A549 (cell line): ENCODE data around the gene IPMK. TPM values are rescaled to one million over a fixed set of nuclear protein-coding genes. Genes with fewer than 3 reads are reported as not detected.

Experiments
- ATAC-seq, 2 experiments: fragments of 200-7000 bp in 1 of 2; fragments of >200 bp in 1 of 2; cut with Nextera tagmentation in 1 of 2; cut with Tn5 transposase in 1 of 2; 3 replicates each; pipeline versions ENCODE4 v1.8.0 to v1.9.1; 2018 to 2020; ENCODE audit warnings: mild to moderate bottlenecking in 1 of 2, moderate library complexity in 1 of 2
- CTCF ChIA-PET: fragments of 300-600 bp; sonication (Branson Sonifier 250); formaldehyde crosslinking; extraction: SDS; loops from one replicate; lab custom pipeline; 2021; ENCODE audit warnings: antibody characterized with exemption, inconsistent platforms; lab: Yijun Ruan, JAX
- POLR2A ChIA-PET: fragments of 350-600 bp; formaldehyde crosslinking; extraction: SDS; loops from one replicate; lab custom pipeline; 2021; ENCODE audit warnings: antibody characterized with exemption, inconsistent platforms; lab: Yijun Ruan, JAX
- DNase-seq, 2 experiments: peaks; one replicate each; pipeline versions ENCODE4 v3.0.0 to v3.0.0-alpha.2; 2011 to 2016; ENCODE audit warnings: low read depth in 1 of 2, low spot score in 1 of 2
- FAIRE-seq: peaks from 2 replicates; lab custom pipeline; 2011; peaks lifted over from hg19 to GRCh38; lab: Jason Lieb, UNC
- H3K27ac ChIP-seq, 2 experiments: fragments of >200 bp; sonication (Bioruptor Twin); formaldehyde crosslinking; 3 replicates each; pipeline ENCODE4 v1.5.1; 2016 to 2017
- H3K4me1 ChIP-seq: fragments of >200 bp; sonication (Bioruptor Twin); formaldehyde crosslinking; 3 replicates; pipeline ENCODE4 v1.6.1; 2016
- H3K4me2 ChIP-seq: fragments of >200 bp; sonication (Bioruptor Twin); formaldehyde crosslinking; 3 replicates; pipeline ENCODE4 v1.6.1; 2016
- H3K4me3 ChIP-seq: fragments of >200 bp; sonication (Bioruptor Twin); formaldehyde crosslinking; 3 replicates; pipeline ENCODE4 v1.5.1; 2016
- H3K9me3 ChIP-seq: fragments of >200 bp; sonication (Bioruptor Twin); formaldehyde crosslinking; 3 replicates; pipeline ENCODE4 v1.6.1; 2016
- CHD4 ChIP-seq: fragments of 200-600 bp; sonication (generic); IDR thresholded peaks from 2 replicates; pipeline ENCODE4 v1.6.1; 2016; ENCODE audit warnings: antibody characterized with exemption, mild to moderate bottlenecking, borderline replicate concordance
- EP300 ChIP-seq, 2 experiments: fragments of >200 bp; sonication (Bioruptor Twin); formaldehyde crosslinking; IDR thresholded peaks; 2 replicates in 1 of 2; 3 replicates in 1 of 2; pipeline ENCODE4 v1.6.1; 2016 to 2017
- HDAC2 ChIP-seq: fragments of 200-600 bp; sonication (generic); IDR thresholded peaks from 2 replicates; pipeline ENCODE4 v1.6.1; 2016
- HOXB13 ChIP-seq: fragments of 250-450 bp; sonication (Bioruptor Pico); IDR thresholded peaks from 2 replicates; pipeline ENCODE4 v1.5.0; 2020; ENCODE audit warnings: low read depth, mild to moderate bottlenecking, moderate library complexity
- JUNB ChIP-seq: fragments of >200 bp; sonication (Bioruptor Twin); formaldehyde crosslinking; IDR thresholded peaks from 2 replicates; pipeline ENCODE4 v1.6.1; 2016
- NFE2L2 ChIP-seq: fragments of 150-350 bp; conservative IDR thresholded peaks from 2 replicates; pipeline ENCODE4 v1.6.1; 2014; ENCODE audit warnings: low read length
- RAD21 ChIP-seq, 2 experiments: fragments of >200 bp in 1 of 2; sonication (Bioruptor Twin) in 1 of 2; formaldehyde crosslinking in 1 of 2; IDR thresholded peaks in 1 of 2; conservative IDR thresholded peaks in 1 of 2; 2 replicates in 1 of 2; 3 replicates in 1 of 2; pipeline ENCODE4 v1.6.1; 2012 to 2018; ENCODE audit warnings: inconsistent platforms in 1 of 2
- RCOR1 ChIP-seq: fragments of 150-350 bp; IDR thresholded peaks from 2 replicates; pipeline ENCODE4 v1.6.1; 2014; ENCODE audit warnings: antibody characterized with exemption, low read length, low read depth
- RNF2 ChIP-seq: fragments of 200-600 bp; sonication (generic); IDR thresholded peaks from 2 replicates; pipeline ENCODE4 v1.6.1; 2016; ENCODE audit warnings: low read depth, mild to moderate bottlenecking, antibody characterized with exemption, moderate library complexity, borderline replicate concordance
- SMC3 ChIP-seq: fragments of >200 bp; sonication (Bioruptor Twin); formaldehyde crosslinking; IDR thresholded peaks from 3 replicates; pipeline ENCODE4 v1.6.1; 2018; ENCODE audit warnings: inconsistent platforms
- SREBF2 ChIP-seq: fragments of 450-650 bp; IDR thresholded peaks from 2 replicates; pipeline ENCODE4 v1.6.1; 2014; ENCODE audit warnings: mild to moderate bottlenecking, moderate library complexity
- WGBS: methylation state at CpG from one replicate; pipeline ENCODE4 v1.1.6; 2017; ENCODE audit errors: missing lambda C conversion rate; 5-methylcytosine and 5-hydroxymethylcytosine counted together
- polyA plus RNA-seq, 4 experiments: library from polyadenylated mRNA; depleted of rRNA in 3 of 4; stranded (reverse); fragments of >200 nt; fragmentation: RNase III in 1 of 4; extraction: RNeasy Plus Mini Kit Qiagen cat#74134 plus additional on column Dnase treatment in 1 of 4; gene quantifications; 2 replicates in 3 of 4; 3 replicates in 1 of 4; pipeline ENCODE4 v1.2.3, GENCODE V29; 2011 to 2017
- TF ChIP-seq, protein P1 (sequence below): fragments of >200 bp; sonication (Bioruptor Twin); formaldehyde crosslinking; IDR thresholded peaks from 3 replicates; pipeline ENCODE4 v1.5.1; 2016
- TF ChIP-seq, protein P2 (sequence below): fragments of 250-450 bp; sonication (Bioruptor Pico); IDR thresholded peaks from 2 replicates; pipeline ENCODE4 v1.5.0; 2020; ENCODE audit warnings: low read depth, mild to moderate bottlenecking, moderate library complexity
- TF ChIP-seq, protein P3 (sequence below): fragments of 150-350 bp; IDR thresholded peaks from 2 replicates; pipeline ENCODE4 v1.6.1; 2014; ENCODE audit warnings: low read depth, mild to moderate bottlenecking, low read length
- TF ChIP-seq, protein P4 (sequence below): IDR thresholded peaks from 2 replicates; pipeline ENCODE4 v1.6.1; 2012
- TF ChIP-seq, protein P5 (sequence below): fragments of >200 bp; sonication (Bioruptor Twin); formaldehyde crosslinking; IDR thresholded peaks from 3 replicates; pipeline ENCODE4 v1.6.1; 2016
- TF ChIP-seq, protein P6 (sequence below): fragments of 450-650 bp; IDR thresholded peaks from 2 replicates; pipeline ENCODE4 v1.6.1; 2014; ENCODE audit warnings: antibody characterized with exemption
- TF ChIP-seq, protein P7 (sequence below): fragments of 250-450 bp; sonication (Bioruptor Pico); IDR thresholded peaks from 2 replicates; pipeline ENCODE4 v1.5.0; 2021; ENCODE audit warnings: mild to moderate bottlenecking, moderate library complexity, borderline replicate concordance

Gene IPMK
- polyA plus RNA-seq, 2 of the 4 experiments (the other 2 are of a cell fraction), result 2.9 to 5.6 TPM

DNA sequence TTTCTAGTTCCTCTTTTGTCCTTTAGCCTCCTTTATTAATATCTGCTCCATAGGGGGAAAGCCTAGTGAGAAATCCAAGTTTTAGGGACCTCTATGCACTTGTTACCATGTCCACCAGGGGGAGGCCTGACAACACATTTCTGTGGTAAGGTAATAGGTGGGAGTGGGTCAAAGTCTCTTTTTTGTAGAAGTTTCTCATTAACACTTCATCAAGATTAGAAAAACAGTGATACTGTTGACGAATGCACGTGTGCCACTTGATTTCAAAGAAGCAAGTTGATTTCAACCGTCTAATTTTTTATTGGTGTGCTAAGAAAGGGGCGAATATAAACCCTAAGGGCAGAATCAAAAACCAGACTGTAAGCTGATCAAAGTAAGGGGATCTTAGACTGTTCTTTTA lies 31.9 kb upstream of the IPMK start:
- ATAC-seq, result peak; percentile 94 to 97
- peak; percentile 62 to 68 for DNase-seq
- H3K9me3 ChIP-seq, result no peaks in the 10 kb centered on the region
- peak; percentile 18 for FAIRE-seq
- H3K27ac ChIP-seq, result no peak overlapping the region
- H3K4me2 ChIP-seq, result no peak overlapping the region
- H3K4me3 ChIP-seq, result no peak overlapping the region
- ChIA-PET CTCF (interaction anchor here (0.6 to 6.2 kb wide), 45 partner anchors 8 to 1750 kb away, joined by 3 to 71 read pairs (median 4); partner anchors contain the start of genes CISD1 and TFAM), POLR2A (interaction anchor here (1.0 kb wide), 1 partner anchor 87 kb away, joined by 3 read pairs; no protein-coding TSS in a partner anchor)
- TF ChIP-seq RAD21 (conservative IDR thresholded peaks at IDR 0.05 in 1 of 2, IDR thresholded peaks at IDR 0.05 in 1 of 2) (peak; percentile 89 to 90), SMC3 (peak; percentile 90), JUNB (no peak)
- TF ChIP-seq, protein P1, sequence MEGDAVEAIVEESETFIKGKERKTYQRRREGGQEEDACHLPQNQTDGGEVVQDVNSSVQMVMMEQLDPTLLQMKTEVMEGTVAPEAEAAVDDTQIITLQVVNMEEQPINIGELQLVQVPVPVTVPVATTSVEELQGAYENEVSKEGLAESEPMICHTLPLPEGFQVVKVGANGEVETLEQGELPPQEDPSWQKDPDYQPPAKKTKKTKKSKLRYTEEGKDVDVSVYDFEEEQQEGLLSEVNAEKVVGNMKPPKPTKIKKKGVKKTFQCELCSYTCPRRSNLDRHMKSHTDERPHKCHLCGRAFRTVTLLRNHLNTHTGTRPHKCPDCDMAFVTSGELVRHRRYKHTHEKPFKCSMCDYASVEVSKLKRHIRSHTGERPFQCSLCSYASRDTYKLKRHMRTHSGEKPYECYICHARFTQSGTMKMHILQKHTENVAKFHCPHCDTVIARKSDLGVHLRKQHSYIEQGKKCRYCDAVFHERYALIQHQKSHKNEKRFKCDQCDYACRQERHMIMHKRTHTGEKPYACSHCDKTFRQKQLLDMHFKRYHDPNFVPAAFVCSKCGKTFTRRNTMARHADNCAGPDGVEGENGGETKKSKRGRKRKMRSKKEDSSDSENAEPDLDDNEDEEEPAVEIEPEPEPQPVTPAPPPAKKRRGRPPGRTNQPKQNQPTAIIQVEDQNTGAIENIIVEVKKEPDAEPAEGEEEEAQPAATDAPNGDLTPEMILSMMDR, result peak; percentile 88
- TF ChIP-seq, protein P2, sequence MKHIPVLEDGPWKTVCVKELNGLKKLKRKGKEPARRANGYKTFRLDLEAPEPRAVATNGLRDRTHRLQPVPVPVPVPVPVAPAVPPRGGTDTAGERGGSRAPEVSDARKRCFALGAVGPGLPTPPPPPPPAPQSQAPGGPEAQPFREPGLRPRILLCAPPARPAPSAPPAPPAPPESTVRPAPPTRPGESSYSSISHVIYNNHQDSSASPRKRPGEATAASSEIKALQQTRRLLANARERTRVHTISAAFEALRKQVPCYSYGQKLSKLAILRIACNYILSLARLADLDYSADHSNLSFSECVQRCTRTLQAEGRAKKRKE (CRISPR knock-in tag), result no peak
- TF ChIP-seq, all 56 proteins: peak for 3
- WGBS, result 33% methylated on average over 4 of the region's 4 CpGs
- H3K4me1 ChIP-seq, result no peaks in the 10 kb centered on the region

DNA sequence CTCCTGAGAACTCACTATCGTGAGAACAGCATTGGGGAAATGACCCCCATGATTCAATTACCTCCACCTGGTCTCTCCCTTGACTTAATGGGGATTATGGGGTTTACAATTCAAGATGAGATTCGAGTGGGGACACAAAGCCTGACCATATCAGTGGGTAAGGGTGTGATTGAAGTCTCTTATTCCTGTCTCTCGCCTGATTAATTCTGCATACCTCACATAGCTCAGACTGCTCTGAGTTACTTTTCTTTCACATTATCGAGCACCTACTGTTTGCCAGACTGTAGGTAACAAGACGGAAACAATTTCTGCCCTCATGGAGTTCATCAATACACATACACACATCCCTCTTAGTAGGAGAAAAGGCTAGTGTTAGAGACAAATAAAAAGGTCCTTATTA lies 26.3 kb upstream of the IPMK start:
- Histone ChIP-seq H3K27ac (no peak overlapping the region), H3K4me1 (no peaks in the 10 kb centered on the region), H3K4me3 (no peak overlapping the region), H3K9me3 (no peaks in the 10 kb centered on the region), H3K4me2 (no peak overlapping the region)
- TF ChIP-seq, protein P3, sequence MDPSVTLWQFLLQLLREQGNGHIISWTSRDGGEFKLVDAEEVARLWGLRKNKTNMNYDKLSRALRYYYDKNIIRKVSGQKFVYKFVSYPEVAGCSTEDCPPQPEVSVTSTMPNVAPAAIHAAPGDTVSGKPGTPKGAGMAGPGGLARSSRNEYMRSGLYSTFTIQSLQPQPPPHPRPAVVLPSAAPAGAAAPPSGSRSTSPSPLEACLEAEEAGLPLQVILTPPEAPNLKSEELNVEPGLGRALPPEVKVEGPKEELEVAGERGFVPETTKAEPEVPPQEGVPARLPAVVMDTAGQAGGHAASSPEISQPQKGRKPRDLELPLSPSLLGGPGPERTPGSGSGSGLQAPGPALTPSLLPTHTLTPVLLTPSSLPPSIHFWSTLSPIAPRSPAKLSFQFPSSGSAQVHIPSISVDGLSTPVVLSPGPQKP, result no peak
- TF ChIP-seq RNF2, result no peak
- no peak for TF ChIP-seq NFE2L2
- no peak for TF ChIP-seq CHD4
- no peak for TF ChIP-seq HDAC2
- TF ChIP-seq, protein P4, sequence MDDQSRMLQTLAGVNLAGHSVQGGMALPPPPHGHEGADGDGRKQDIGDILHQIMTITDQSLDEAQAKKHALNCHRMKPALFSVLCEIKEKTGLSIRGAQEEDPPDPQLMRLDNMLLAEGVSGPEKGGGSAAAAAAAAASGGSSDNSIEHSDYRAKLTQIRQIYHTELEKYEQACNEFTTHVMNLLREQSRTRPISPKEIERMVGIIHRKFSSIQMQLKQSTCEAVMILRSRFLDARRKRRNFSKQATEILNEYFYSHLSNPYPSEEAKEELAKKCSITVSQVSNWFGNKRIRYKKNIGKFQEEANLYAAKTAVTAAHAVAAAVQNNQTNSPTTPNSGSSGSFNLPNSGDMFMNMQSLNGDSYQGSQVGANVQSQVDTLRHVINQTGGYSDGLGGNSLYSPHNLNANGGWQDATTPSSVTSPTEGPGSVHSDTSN, result no peak
- no peak for TF ChIP-seq EP300 (IDR thresholded peaks at IDR 0.05)
- TF ChIP-seq SREBF2, result no peak
- TF ChIP-seq RCOR1, result no peak
- TF ChIP-seq, protein P5, sequence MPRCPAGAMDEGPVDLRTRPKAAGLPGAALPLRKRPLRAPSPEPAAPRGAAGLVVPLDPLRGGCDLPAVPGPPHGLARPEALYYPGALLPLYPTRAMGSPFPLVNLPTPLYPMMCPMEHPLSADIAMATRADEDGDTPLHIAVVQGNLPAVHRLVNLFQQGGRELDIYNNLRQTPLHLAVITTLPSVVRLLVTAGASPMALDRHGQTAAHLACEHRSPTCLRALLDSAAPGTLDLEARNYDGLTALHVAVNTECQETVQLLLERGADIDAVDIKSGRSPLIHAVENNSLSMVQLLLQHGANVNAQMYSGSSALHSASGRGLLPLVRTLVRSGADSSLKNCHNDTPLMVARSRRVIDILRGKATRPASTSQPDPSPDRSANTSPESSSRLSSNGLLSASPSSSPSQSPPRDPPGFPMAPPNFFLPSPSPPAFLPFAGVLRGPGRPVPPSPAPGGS, result no peak
- TF ChIP-seq HOXB13 (CRISPR knock-in tag), result no peak
- TF ChIP-seq, protein P6, sequence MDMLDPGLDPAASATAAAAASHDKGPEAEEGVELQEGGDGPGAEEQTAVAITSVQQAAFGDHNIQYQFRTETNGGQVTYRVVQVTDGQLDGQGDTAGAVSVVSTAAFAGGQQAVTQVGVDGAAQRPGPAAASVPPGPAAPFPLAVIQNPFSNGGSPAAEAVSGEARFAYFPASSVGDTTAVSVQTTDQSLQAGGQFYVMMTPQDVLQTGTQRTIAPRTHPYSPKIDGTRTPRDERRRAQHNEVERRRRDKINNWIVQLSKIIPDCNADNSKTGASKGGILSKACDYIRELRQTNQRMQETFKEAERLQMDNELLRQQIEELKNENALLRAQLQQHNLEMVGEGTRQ, result no peak
- TF ChIP-seq, protein P7, sequence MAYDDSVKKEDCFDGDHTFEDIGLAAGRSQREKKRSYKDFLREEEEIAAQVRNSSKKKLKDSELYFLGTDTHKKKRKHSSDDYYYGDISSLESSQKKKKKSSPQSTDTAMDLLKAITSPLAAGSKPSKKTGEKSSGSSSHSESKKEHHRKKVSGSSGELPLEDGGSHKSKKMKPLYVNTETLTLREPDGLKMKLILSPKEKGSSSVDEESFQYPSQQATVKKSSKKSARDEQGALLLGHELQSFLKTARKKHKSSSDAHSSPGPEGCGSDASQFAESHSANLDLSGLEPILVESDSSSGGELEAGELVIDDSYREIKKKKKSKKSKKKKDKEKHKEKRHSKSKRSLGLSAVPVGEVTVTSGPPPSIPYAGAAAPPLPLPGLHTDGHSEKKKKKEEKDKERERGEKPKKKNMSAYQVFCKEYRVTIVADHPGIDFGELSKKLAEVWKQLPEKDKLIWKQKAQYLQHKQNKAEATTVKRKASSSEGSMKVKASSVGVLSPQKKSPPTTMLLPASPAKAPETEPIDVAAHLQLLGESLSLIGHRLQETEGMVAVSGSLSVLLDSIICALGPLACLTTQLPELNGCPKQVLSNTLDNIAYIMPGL, result no peak
- CTCF ChIA-PET, result interaction anchor here (0.6 to 7.7 kb wide), 5 partner anchors 8 to 1173 kb away, joined by 3 to 221 read pairs (median 3); no protein-coding TSS in a partner anchor
- FAIRE-seq (no peak), DNase-seq (no peak), ATAC-seq (no peak)
- POLR2A ChIA-PET, result no interaction called here
- WGBS, result 83% methylated on average over 5 of the region's 5 CpGs
